Dedifferentiated amniotic fluid mesenchymal stem cell (primary cell): ENCODE measurements around the gene PPP1R26.

Source experiments
- DNase-seq: peaks from one replicate; pipeline ENCODE4 v3.0.0-alpha.2; 2016; ENCODE audit errors: extremely low spot score

PPP1R26 gene

DNA sequence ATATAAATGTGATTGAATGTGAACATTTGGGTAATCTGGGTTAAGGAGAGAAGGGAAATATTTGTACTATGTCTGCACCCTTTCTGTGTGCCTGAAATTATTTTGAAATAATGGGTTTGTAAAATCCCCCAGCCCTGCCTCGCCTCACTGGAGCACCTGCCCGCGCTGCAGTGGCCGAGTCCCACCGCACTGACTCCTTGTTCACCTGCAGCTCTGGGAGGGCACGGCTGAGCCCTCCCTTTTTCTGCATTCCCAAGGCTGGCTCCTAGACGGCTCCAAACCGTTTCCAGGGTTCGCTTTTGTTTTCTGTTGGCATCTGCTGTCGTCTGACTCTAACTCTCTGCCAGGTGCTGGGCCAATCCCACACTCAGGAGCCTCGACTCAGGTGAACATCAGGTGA lies 17.6 kb upstream of the PPP1R26 start:
- no peak for DNase-seq

DNA sequence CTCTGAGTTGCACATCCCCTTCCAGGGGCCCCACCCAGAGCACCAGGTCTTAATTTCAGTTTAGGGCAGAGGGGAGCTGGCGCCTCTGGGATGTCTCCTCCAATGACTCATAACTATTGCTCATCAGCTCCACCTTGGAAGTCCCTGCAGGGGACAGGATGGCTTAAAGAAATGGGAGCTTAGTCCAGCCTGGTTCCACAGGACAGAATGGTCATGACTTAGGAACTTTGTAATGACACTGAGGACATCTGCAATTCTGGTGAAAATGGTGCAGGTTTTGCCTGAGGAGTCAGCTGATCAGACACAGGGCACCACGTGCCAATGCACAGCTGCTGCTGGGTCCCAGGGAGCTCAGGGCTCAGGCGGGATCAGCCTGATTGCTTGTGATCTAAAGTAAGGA lies 16.4 kb upstream of the PPP1R26 start:
- DNase-seq: no peak

DNA sequence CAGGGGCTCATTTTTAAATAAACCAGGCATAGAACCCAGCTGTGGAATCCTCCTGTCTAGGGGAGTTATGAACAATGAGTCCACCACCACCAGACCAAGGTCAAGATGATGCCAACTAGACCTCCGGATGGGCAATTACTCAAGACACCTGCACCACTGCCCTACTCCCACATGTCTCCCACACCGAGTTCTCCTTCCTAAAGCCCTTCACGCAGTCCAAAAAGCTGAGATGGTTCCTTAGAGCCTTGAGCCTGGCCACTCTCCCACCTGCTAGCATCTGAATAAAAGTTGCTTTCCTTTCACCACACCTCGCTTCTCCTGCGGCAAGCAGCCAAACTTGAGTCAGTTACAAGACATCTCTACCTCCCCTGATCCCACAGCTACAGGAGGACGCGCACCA lies 15.4 kb upstream of the PPP1R26 start:
- no peak for DNase-seq

DNA sequence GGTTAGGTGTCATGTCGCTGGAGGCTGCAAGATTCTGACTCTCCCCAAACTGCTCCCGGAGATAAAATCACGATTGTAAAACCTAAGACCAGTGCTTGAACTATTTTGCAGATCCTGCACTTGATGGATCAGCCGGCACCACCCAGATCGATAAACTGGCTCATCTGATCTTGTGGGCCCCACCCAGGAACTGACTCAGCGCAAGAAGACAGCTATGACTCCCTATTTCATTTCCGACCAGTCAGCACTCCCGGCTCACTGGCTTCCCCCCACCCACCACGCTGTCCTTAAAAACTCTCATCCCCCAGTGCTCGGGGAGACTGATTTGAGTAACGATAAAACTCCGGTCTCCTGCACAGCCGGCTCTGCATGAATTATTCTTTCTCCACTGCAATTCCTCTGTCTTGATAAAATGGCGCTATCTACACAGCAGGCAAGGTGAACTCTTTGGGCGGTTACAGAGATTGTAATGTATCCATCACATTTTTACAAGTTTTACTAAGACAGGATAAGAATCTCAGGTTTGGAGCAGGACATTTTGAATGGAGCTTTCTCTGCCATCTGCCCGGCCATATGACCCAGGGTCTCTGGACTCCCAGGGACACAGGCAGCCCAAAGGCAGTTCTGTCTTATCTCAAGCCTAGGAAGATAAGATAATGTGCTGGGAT lies 10.6 kb upstream of the PPP1R26 start:
- no peak for DNase-seq

DNA sequence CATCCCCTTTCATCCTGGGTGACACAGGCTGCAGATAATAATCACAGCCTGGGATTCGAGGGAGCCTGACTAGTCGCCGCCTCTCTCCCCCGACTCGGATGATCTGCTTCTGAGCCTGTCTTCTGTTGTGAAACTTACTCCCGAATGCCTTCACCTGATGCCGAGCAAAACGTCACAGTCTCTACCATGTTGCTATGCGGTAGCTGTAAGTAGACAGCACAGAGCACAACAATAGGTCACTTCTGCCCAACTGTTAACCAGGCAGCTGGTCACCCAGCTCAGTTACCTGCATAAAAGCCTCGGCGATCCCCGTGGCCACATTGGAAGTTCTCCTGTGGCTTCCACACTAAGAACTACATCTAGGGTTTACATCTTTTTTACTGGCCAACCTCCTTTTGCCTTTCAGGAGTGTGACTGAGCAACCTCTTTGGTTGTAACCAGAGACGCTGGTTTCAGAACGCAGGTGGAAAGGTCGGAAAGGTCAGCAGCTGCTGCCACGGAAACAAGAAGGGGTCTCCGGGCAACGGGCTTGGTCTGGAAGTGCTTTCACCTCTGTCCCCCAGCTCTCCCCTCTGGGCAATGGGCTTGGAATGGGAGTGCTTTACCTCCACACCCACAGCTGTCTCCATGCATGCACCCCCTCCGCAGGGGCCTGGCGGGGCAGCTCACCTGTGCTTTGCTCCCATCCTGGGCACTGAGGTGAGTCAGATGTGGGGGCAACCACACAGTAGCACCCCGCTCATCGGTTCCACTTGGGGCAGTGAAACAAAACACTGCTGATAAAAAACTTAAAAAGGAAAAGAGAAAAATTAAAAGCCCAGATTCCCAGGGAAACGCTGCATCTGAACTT lies 7.6 kb upstream of the PPP1R26 start:
- no peak for DNase-seq

DNA sequence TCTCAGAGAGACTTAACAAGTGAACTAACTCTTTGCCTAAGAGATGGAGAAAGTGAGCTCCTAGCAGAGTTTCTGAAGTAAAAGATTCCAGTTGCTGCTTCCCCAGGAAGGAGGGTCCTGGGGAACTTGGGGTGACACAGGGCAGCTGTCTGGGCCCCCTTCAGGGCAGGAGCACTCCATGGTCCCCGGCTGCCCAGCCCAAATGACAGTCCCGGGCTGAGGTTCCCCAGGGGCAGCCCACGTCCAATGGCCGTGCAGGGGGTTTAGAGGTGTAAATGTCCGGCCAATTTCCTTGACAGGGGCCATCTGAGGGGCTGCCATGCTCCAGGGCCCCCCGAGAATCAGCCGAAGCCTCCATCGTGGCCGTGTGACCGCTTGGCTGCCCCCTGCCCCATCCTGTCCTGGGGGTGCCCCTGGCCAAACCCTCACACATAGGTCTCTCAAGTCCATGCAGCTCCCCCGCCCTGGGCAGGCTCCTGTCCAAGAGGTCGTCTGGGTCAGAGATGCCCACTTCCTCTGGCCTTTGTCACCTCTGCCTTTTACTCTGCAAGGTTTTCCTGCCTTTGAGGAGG lies 5.5 kb upstream of the PPP1R26 start:
- DNase-seq: no peak

DNA sequence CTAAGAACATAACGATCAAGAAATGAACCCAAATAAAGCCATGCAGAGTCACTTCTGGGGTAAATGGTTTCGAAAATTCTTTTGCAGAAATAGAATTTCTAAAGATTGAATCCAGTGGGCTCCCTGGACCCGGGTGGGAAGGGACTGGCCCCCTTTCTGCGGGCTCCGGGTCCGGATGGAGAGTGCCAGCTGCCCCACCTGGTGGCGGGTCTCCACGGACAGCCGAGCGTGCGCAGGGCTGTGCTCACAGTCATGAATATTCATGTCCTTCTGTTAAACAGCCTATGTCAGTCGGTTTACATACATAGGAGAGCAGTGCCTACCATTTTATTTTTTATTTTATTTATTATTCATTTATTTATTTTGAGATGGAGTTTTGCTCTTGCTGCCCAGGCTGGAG lies 4.7 kb upstream of the PPP1R26 start:
- no peak for DNase-seq

DNA sequence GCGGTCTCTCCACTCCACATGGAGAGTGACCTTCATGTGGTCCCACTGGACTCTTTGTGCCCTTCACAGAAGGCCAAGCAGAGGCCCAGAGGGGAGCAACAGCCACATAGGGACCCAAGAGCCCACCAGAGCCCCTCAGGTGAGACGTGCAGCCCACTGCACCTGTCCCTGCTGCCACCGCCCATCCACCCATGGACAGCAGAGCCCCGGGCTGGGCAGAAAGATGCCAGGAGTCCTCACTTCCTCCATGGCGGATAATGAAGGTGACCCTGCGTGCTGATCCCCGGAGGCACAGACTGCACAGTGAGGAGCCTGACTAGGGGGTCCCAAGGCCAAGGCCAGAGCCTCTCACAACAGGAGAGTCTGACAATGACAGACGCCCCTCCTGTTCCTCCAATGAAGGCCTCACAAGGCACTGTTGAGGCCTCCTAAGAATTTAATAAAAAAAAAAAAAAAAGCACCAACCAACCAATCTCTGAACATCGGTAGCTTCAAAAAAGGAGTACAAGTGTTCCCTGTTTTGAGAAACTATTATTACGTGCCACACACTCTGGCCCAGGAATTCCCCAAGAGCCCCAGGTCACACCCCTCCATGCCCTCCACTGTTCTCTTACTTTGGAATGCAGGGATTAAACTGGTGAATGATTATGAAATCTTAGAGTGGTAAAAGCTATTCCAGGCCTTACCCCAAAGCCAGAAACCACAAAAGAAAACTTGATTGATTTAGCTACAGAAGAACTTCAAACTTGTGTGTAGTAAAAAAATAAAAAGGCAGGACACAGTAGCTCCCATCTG lies 2.8 kb upstream of the PPP1R26 start:
- DNase-seq: no peak

DNA sequence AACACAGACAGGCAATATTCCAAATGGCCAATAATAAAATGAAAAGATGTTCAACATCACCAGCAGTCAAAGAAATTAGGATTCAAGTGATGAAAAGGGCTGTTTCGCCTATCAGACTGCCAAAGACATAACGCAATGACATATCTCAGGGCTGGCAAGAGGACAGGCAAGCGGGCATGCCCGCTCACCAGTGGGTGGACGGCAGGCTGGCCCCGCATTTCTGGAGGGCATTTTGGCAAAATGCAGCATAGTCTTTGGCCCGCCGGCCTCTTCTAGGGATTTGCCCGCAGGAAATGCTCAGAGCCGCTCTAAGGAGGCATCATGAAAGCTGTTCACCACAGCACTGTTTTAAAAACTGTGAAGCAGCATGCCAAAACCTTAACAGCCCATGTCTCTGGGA lies 1.4 kb upstream of the PPP1R26 start:
- DNase-seq: no peak

DNA sequence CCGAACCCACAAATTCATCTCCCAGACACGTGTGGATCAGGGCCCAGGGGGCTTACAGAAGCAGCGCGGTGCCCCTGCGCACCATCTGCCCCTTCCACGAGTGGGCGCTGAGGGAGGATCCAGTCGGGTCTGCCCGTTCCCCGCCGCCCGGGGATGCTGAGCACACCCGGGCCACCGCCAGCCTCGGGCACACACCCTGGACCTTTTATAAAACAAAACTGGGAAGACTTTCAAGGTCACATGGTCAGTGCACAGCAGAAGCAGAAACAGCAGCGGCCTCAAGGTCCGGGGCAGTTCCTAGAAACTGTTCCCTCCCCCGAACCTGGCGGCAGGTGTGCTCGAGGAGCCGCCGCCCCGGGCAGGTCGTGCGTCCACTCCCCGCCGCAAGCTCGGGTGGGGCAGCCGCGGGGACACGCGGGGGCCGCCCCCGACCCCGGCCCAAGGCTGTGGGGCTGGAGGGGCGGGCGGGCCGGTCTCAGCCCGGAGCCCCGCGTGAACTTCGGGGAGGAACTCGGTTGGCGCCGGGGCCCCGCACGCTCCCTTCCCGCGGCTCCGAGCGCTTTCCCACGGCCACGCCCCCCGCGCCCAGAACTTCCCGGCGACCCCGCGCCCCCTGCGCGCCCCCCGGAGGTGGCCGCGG lies 633 bp upstream of the PPP1R26 start:
- no peak for DNase-seq

DNA sequence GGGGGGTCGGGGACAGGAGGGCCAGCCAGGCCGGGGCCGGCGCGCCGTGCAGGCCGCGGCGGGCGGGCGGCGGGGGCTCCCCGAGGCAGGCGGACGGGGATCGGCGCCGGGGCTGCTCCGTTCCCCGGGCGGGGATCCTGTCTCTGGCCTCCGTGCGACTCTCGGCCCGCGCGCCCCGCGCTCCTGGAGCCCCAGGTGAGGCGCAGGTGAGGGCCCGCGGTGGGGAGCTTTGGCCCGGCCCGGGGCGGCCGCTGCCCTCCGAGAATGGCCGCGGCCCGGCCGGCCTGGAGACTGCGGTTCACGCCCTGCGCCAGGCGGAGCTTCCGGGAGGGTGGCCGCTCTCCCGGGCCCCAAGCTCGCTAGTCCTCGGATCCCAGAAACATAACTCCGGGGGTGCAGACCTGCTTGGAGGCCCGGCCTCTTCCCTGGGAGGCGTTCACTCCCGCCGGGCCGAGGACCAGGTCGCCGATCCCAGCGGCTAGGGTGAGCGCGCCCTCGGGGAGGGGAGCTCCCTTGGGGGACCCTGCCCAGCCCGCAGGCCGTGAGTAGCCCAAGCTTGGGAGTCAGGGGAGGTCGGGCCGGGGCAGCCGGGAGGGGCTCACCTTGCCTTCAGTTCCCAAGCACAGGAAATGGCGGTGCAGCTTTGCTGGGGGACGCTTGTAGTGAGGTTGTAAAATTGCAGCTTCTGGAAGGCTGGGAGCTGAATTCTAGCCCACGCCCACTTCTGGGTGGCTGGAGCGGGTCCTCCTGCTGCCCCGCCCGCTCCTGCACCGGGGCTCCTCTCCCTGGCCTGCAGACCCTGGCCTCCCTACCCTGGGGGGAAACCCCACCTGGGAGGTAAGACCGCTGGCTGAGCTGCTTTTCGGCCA lies 723 bp downstream of the PPP1R26 start:
- DNase-seq: no peak

DNA sequence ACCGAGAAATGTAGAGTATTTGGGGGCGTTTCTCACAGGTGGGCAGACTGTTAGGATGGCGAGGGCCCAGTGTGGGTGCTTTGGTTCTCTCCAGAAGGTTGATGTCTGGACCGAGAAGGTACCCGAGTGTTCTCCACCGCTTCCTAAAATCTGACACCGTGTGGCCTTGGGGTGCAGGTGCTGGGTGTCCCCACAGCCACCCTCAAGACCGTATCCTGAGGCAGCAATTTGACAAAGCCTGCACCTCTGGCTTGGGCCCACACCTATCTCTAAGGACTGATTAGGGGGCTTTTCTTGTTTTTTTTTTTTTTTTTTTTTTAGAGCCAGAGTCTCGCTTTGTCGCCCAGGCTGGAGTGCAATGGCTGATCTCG lies 1.3 kb downstream of the PPP1R26 start:
- DNase-seq: no peak

DNA sequence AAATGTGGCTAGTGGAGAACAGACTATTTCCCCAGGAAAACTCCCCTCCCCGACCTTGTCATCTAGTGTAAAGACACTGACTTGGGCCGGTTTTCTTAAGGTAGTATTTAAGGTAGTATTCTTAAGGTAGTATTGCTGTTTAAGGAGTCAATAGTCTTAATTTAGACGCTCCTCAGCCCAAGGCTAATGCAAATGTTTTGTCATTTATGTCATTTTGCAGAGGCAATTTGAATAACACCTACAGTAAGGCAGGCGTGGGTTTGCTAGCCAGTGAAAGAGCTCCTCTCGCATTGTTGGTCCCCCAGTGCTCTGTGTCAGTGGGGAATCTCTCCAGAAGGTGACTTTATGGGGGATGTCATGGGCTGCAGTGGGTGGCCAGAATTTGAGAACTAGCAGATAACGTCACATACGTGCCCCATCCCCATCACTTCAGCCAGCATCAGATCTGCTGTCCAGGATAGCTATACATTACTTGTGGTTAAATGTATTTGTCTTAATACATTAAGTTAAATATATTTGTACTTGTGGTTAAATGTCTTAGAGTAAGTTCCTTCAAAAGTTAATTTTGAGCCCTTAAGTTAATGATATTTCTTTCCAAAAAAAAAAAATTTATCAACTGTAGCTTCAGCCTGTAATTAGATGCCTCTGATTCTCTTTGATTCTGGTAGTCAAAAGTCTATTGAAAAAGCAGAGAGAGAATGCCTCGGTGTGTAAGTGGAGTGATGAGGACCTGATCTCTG lies 2.6 kb downstream of the PPP1R26 start:
- no peak for DNase-seq

DNA sequence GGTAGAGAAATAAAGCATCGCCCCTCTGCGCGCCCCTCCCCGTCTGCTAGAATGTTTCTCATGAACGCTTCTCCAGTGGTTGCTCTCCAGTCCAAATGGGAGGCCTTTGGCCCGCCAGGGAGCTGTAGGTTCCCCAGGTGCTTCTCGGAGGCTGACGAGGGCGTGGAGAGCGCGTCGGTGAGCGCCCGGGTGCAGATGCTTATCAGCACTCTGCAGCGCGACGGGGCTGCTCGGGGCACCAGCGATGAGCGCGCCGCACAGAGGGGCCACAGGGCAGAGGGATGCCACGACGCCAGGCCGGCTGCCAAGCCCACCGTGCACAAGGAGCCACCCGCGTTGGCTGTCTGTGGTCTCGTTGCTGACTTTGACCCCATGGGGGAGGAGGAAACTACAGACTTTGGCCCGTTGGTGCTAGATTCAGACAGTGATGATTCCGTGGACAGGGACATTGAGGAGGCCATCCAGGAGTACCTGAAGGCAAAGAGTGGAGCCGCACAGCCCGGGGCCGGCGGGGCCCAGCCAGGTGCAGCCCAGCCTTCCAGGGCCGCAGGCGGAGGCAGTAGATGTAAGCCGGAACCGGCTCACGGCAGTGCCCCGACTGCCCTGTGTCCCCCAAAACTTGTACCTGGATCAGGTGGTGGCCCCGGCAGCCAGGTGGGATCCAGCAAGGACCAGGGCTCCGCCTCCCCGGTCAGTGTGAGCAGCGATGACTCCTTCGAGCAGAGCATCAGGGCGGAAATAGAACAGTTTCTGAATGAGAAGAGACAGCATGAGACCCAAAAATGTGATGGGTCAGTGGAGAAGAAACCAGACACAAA lies 5.1 kb downstream of the PPP1R26 start:
- no peak for DNase-seq

DNA sequence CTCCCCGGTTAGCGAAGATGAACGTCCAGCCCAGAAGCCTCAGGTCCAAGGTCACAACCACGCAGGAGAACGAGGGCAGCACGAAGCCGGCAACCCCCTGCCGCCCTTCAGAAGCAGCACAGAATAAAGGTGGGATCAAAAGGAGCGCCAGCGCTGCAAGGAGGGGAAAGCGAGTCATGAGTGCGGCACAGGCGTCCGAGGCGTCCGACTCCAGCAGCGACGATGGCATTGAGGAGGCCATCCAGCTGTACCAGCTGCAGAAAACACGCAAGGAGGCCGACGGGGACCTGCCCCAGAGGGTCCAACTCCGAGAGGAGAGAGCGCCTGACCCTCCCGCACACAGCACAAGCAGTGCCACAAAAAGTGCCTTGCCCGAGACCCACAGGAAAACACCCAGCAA lies 5.8 kb downstream of the PPP1R26 start:
- no peak for DNase-seq

DNA sequence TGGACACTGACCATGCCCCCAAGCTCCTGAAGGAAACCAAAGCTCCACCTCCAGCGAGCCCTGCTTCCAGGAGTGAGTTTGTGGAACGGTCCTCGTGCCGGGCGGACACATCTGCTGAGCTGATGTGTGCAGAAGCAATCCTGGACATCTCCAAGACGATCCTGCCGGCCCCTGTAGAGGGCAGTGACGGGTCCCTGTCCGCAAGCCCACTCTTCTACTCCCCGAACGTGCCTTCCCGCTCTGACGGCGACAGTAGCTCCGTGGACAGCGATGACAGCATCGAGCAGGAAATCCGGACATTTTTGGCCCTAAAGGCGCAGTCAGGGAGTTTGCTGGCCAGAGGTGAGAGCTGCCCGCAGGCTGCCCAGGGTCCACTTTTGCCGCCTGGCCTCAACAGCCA lies 6.2 kb downstream of the PPP1R26 start:
- DNase-seq: no peak

DNA sequence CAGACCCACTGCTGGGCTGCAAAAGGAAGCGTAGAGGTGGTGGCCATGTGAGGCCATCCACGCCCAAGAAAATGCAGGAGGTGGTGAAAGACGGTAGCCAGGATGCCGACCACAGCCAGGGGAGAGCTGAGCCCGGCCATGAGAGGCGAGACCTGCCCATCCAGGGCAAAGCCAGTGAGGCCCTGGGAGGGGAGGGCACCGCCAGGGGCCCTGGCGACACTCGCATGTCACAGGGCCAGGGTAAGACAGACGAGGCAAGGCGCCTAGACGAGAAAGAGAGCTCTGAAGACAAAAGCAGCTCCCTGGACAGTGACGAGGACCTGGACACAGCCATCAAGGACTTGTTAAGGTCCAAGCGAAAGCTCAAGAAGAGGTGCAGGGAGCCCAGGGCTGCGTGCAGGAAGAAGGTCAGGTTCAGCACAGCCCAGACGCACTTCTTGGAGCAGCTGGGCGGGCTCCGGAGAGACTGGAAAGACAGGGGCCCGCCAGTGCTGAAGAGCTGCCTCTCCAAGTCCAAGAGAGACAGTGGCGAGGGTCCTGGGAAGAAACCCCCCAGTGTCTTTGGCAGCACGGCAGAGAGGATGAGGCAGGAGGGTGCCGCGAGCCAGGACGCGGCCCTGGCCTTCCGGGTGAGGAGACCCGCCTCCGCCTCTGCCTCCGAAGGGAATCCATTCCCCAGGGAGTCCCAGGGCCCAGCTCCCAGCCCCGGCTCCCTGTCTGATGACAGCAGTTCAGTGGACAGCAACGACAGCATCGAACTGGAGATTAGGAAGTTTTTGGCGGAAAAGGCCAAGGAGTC lies 6.9 kb downstream of the PPP1R26 start:
- no peak for DNase-seq

DNA sequence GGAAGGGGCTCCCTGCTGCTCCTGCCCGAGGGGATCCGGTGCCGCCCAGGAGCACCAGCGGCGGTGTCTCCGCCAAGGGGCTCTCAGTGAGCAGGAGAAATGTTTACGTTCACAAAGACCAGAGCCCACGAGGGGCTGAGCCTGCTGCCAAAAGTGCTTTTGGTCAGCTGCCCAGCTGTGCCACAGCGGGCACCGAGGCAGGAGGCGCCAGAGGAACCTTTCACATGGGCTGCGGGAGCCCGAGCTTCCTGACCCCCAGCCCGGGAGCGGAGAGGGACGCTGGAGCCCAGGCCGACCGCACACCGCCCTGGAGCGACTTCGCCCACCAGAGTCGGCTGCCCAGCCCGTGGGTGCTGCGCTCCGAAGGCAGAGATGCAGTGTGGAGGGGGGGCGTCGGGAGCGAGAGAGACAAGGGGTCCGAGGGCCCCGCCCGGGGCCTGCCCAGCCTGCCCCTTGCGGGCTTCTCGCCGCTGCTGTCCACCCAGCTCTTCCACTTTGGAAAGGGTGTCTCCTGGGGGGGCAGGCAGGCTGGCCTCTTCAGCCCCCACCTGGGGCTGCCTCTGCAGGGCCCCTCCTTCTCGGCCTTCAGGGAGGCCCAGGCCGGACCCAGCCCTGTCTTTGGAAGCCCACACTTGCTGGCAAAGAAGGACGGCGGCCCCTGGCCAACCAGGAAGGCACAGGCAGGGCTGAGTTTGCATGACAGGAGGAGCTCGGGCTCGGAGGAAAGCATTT lies 7.9 kb downstream of the PPP1R26 start:
- no peak for DNase-seq
